ENCODE measurements around the gene TIMP2.

Gene TIMP2

GRCh38 chr17:78818152-78818846 is 106.9 kb downstream of the TIMP2 start:
- DNase-seq (ENCODE audit: low read depth): no peak
- TF ChIP-seq MAX (IDR thresholded peaks at IDR 0.05; ENCODE audit: low read depth, low read length) (no peak), POLR2A (IDR thresholded peaks at IDR 0.05; ENCODE audit: extremely low read depth, insufficient read length) (no peak), CTCF (IDR thresholded peaks at IDR 0.05; ENCODE audit: low read depth, low read length) (no peak), MYC (IDR thresholded peaks at IDR 0.05; ENCODE audit: low read depth, low read length) (no peak)
- H3K4me3 ChIP-seq (ENCODE audit: low read depth, low read length): no peak overlapping the region

GRCh38 chr17:78817123-78817522 is 108.1 kb downstream of the TIMP2 start:
- DNase-seq (ENCODE audit: low read depth): no peak

GRCh38 chr17:78815696-78816095 is 109.5 kb downstream of the TIMP2 start:
- TF ChIP-seq POLR2A (IDR thresholded peaks at IDR 0.05; ENCODE audit: extremely low read depth, insufficient read length) (no peak), CTCF (IDR thresholded peaks at IDR 0.05; ENCODE audit: low read depth, low read length) (no peak), MYC (IDR thresholded peaks at IDR 0.05; ENCODE audit: low read depth, low read length) (no peak), MAX (IDR thresholded peaks at IDR 0.05; ENCODE audit: low read depth, low read length) (no peak)
- no peak for DNase-seq (ENCODE audit: low read depth)
- H3K4me3 ChIP-seq (ENCODE audit: low read depth, low read length): no peak overlapping the region

More at GRCh38 chr17:78817123-78817522, 108.1 kb downstream of the TIMP2 start:
- TF ChIP-seq CTCF (IDR thresholded peaks at IDR 0.05; ENCODE audit: low read depth, low read length) (no peak), MYC (IDR thresholded peaks at IDR 0.05; ENCODE audit: low read depth, low read length) (no peak), POLR2A (IDR thresholded peaks at IDR 0.05; ENCODE audit: extremely low read depth, insufficient read length) (no peak), MAX (IDR thresholded peaks at IDR 0.05; ENCODE audit: low read depth, low read length) (no peak)
- H3K4me3 ChIP-seq (ENCODE audit: low read depth, low read length): no peak overlapping the region

GRCh38 chr17:78812855-78813254 is 112.3 kb downstream of the TIMP2 start:
- no peak for DNase-seq (ENCODE audit: low read depth)
- TF ChIP-seq MAX (IDR thresholded peaks at IDR 0.05; ENCODE audit: low read depth, low read length) (no peak), POLR2A (IDR thresholded peaks at IDR 0.05; ENCODE audit: extremely low read depth, insufficient read length) (no peak), MYC (IDR thresholded peaks at IDR 0.05; ENCODE audit: low read depth, low read length) (no peak), CTCF (IDR thresholded peaks at IDR 0.05; ENCODE audit: low read depth, low read length) (no peak)

GRCh38 chr17:78808163-78808562 is 117.0 kb downstream of the TIMP2 start:
- no peak overlapping the region for H3K4me3 ChIP-seq (ENCODE audit: low read depth, low read length)
- no peak for TF ChIP-seq CTCF (IDR thresholded peaks at IDR 0.05; ENCODE audit: low read depth, low read length)
- no peak for TF ChIP-seq MYC (IDR thresholded peaks at IDR 0.05; ENCODE audit: low read depth, low read length)
- TF ChIP-seq POLR2A (IDR thresholded peaks at IDR 0.05; ENCODE audit: extremely low read depth, insufficient read length): no peak
- TF ChIP-seq MAX (IDR thresholded peaks at IDR 0.05; ENCODE audit: low read depth, low read length): no peak
- no peak for DNase-seq (ENCODE audit: low read depth)

More at GRCh38 chr17:78812855-78813254, 112.3 kb downstream of the TIMP2 start:
- no peak overlapping the region for H3K4me3 ChIP-seq (ENCODE audit: low read depth, low read length)
